ENCODE results near the gene LAMC2.
"Not testable (repeated sequence)": the region's sequence is repeated elsewhere in the genome, so short reads cannot be mapped to it uniquely, and the experiment has no call there.

LAMC2 gene

DNA sequence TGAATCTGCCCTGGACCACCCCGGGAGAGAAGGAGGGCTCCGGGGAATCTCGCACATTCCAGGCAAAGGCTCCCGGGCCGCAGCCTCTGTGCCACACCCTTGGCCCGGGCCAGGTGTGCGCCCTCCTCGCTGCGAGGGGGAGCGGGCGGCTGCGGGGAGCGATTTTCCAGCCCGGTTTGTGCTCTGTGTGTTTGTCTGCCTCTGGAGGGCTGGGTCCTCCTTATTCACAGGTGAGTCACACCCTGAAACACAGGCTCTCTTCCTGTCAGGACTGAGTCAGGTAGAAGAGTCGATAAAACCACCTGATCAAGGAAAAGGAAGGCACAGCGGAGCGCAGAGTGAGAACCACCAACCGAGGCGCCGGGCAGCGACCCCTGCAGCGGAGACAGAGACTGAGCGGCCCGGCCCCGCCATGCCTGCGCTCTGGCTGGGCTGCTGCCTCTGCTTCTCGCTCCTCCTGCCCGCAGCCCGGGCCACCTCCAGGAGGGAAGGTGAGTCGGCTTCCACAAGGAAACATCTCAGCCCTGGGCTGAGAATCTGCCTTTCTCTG lies at the start of gene LAMC2:
LAMC2 (plus strand) TSS at position 324 of the 550 bp plus-strand sequence; CDS start at position 413, 89 bp downstream.
- no peak for DNase-seq (ENCODE audit: low read depth)

- DNase-seq (ENCODE audit: low read depth), result peak; percentile 82
These were observed 48.3 kb upstream of the LAMC2 start for GRCh38 chr1:183137782-183138181.

DNA sequence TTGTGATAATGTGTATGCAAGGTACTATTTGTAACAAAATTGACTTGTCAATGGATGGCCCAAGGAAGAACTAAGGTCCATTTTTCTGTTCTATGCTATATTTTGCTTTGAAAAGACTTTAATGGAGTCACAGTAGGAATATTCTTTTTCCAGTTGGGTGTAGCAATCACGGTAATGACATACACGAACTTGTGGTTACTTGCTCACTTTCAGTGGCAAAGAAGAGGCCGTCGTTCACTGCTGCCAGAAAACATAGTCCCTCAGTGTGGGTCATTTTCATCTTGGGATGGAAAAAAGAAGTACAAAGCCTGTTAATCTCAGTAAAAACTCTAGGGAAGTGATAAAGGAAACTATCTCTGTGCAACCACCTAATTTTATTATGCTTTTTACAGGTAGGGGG lies 47.8 kb upstream of the LAMC2 start:
- peak; percentile 50 for DNase-seq (ENCODE audit: low read depth)

- peak; percentile 53 for DNase-seq (ENCODE audit: low read depth)
These were observed 46.7 kb upstream of the LAMC2 start for GRCh38 chr1:183139281-183139942.

DNA sequence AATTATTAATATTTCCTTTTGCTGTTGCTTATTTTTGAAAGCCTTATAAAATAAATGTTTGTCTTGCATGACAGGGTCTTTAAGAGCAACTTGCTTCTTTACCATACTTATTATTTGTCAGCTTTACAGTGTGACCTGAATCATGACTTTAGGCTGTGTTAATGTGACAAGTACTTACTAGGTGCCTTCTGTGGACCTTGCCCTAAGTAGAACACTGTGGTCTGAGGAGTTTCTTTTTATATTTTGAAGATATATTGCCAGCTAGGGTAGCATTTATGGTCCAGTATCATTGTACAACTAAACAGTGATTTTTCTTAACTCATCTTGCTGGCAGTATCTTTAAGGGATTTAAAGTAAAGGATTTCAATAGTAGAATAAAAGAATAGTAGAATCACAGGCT lies 45.4 kb upstream of the LAMC2 start:
- no peak for DNase-seq (ENCODE audit: low read depth)

DNA sequence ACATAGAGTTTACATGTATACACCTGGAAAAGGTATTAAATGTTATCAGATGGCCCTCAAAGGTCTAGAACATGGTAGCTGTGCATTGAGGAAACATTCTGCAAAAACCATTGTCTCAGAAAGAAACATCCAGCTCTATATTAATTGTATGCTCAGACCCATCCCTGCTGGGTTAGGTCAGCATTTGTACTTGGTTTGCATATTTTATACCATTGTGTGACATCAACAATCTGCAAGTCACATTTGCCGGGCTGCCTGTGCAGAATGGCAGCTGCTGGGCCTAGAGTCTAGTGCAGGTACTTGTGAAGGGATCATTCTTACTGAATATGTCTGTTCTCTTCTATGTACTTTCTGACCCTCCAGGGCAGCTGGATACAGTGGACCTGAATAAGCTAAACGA lies 43.9 kb upstream of the LAMC2 start:
- DNase-seq (ENCODE audit: low read depth), result no peak

GRCh38 chr1:183143576-183144315 lies 42.3 kb upstream of the LAMC2 start:
- no peak for DNase-seq (ENCODE audit: low read depth)

GRCh38 chr1:183144752-183145151 lies 41.3 kb upstream of the LAMC2 start:
- DNase-seq (ENCODE audit: low read depth), result no peak

GRCh38 chr1:183147735-183148134 lies 38.3 kb upstream of the LAMC2 start:
- DNase-seq (ENCODE audit: low read depth), result peak; percentile 35

DNA sequence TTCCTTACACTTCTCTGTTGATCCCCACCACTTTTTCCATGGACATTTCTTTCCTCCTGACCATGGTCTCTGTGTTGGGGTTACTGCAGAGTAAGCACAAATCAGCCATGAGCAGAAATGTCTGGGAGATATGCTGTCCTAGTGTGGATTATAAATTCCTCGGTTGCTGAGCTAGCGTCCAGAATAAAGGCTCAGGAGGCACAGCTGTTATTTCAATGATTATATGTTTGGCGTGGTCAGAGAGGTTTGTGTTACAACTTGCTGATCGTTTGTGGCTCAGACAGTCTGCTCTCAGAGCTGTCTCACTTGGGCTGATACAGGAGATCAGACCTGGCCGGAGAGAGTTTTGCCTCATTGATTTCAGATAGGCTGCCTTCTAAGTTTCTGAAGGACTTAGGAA lies 37.5 kb upstream of the LAMC2 start:
- peak; percentile 53 for DNase-seq (ENCODE audit: low read depth)

- DNase-seq (ENCODE audit: low read depth), result peak; percentile 29
These were observed 36.8 kb upstream of the LAMC2 start for GRCh38 chr1:183149273-183149672.

DNA sequence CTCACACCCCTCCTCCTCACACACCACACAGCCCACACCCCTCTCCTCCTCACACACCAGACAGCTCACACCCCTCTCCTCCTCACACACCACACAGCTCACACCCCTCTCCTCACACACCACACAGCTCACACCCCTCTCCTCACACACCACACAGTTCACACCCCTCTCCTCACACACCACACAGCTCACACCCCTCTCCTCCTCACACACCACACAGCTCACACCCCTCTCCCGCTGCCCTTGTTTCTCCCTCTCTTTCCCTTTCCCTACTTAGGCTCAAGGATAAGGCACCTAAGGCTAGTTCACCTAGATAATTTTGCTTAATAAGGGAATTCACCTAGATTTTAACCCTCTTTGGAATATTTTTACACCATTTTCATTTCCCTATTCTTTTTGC lies 36.0 kb upstream of the LAMC2 start:
- not testable (repeated sequence) for DNase-seq (ENCODE audit: low read depth)

- no peak for DNase-seq (ENCODE audit: low read depth)
These were observed 35.6 kb upstream of the LAMC2 start for GRCh38 chr1:183150445-183150844.

DNA sequence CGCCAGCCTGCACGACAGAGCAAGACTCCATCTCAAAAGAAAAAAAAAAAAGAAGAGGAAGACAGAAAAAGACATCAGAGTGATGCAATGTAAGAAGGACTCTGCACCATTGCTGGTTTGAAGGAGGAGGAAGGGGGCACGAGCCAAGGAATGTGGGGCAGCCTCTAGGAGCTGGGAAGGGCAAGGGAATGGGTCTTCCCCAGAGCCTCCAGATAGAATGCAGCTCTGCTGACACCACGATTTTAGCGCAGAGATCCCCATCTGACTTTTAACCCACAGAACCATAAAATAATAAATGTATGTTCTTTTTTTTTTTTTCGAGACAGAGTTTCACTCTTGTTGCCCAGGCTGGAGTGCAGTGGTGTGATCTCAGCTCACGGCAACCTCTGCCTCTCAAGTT lies 33.9 kb upstream of the LAMC2 start:
- DNase-seq (ENCODE audit: low read depth), result no peak

DNA sequence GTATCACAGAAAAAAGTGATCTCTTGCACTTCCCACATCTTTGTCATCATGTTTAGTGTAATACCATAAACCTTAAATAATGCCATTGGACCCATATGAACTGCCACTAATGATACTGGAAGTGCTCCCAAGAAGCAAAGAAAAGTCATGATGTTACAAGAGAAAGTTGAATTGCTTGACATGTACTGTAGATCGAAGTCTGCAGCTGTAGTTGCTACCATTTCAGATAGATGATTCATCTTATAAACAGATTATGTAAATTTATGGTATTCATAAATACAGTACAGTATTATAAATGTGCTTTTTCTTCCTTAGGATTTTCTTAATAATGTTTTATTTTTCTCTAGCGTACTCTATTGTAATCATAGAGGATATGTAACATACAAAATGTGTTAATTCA lies 30.1 kb upstream of the LAMC2 start:
- DNase-seq (ENCODE audit: low read depth), result no peak

GRCh38 chr1:183159960-183160359 lies 26.1 kb upstream of the LAMC2 start:
- DNase-seq (ENCODE audit: low read depth), result no peak

GRCh38 chr1:183161391-183161790 lies 24.7 kb upstream of the LAMC2 start:
- DNase-seq (ENCODE audit: low read depth), result no peak

DNA sequence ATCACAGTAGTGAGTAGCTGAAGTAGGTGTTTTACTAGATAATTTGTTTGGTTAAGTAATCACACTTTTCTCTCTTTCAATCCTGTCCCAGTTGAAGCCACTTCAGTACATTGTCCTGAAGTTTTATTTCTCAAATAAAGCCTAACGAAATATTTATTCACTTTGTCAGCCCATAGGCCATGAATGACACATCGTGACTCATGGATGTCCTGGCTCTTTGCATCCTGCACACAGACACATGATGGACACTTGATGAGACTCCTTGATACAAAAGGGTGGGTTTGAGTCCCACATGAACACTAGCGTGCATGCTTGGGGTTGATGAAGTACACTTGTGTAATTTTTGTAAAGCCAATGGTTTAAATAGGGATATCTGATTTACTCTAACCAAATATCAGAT lies 22.7 kb upstream of the LAMC2 start:
- peak; percentile 58 for DNase-seq (ENCODE audit: low read depth)

GRCh38 chr1:183164340-183164739 lies 21.7 kb upstream of the LAMC2 start:
- DNase-seq (ENCODE audit: low read depth), result no peak

- no peak for DNase-seq (ENCODE audit: low read depth)
These were observed 21.1 kb upstream of the LAMC2 start for GRCh38 chr1:183164963-183165362.

DNA sequence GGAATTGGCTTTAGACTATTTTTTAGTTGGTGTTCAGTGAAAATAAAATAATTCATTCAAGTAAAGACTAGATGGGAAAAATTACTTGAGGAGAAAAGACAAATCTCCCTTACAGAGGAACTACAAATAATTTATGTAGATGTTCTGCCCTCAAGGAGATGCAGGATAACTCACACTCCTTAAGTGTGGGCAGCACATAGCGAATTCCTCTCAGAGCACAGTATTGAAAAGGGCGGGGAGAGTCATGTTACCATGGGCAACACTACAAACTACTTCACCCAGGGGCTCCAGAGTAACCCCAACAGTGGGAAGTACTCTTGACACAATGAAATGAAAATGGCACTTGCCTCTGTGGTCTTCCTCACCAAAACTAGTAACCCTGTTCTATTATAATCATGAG lies 20.6 kb upstream of the LAMC2 start:
- no peak for DNase-seq (ENCODE audit: low read depth)

DNA sequence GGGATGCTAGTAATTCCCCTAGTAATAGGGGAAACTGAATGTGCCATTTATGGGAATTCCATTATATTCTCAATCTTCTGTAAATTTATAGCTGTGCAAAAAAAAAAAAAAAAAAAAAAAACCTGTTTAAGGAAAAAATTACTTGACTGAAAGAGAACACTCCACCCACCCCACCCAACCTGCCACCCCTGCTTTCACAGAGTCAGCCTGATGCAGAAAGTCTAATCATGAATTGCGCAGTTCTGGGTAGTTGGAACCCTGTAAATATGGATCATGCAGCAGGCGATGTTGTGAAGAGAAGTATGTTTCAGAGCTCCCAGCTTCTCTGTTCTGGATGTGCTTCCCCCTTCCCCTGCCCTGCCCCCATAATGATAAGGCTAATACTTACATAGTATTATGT lies 19.6 kb upstream of the LAMC2 start:
- DNase-seq (ENCODE audit: low read depth), result no peak

GRCh38 chr1:183167676-183168075 lies 18.4 kb upstream of the LAMC2 start:
- DNase-seq (ENCODE audit: low read depth), result no peak

DNA sequence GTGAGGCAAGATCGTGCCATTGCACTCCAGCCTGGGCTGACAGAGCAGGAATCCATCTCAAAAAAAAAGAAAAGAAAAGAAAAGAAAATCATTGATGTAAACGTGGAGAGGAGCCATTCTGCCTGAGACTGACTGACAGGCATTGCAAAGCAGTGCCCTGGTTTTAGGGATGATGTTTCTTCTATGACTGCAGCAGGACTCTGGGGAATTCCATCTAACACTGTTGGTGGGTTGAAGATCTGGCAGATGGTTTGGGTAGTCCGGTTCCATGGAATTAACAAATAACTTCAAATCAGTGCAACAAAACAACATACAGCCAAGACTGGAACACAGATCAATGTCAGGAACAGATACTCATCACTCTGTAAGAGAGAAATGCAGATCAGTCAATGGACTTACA lies 17.8 kb upstream of the LAMC2 start:
- no peak for DNase-seq (ENCODE audit: low read depth)

Measured in fibroblast of gingiva (primary cell).